K562 (cell line): ENCODE measurements around the gene TBC1D20. TPM values are rescaled to one million over a fixed set of nuclear protein-coding genes. Genes with fewer than 3 reads are reported as not detected.
A peak's percentile ranks its signal among the peaks of the same experiment; 100 is the strongest.

Source experiments
- BCL6 ChIP-seq: fragments of 250-450 bp; sonication (Bioruptor Pico); IDR thresholded peaks from 2 replicates; pipeline ENCODE4 v1.4.0; 2020
- CREB3L1 ChIP-seq: fragments of 450-650 bp; IDR thresholded peaks from 2 replicates; pipeline ENCODE4 v1.6.1; 2014; ENCODE audit warnings: low read depth, mild to moderate bottlenecking, moderate library complexity, borderline replicate concordance
- MCM5 ChIP-seq: fragments of 450-650 bp; IDR thresholded peaks from 2 replicates; pipeline ENCODE4 v1.6.1; 2016; ENCODE audit warnings: low read depth
- MLLT1 ChIP-seq, 2 experiments: fragments of 450-650 bp; IDR thresholded peaks; 2 replicates each; pipeline ENCODE4 v1.6.1; 2016
- NFIC ChIP-seq: fragments of 450-650 bp; IDR thresholded peaks from 2 replicates; pipeline ENCODE4 v1.6.1; 2017; ENCODE audit warnings: mild to moderate bottlenecking, inconsistent platforms
- NRF1 ChIP-seq, 2 experiments: fragments of 450-650 bp; IDR thresholded peaks in 1 of 2; conservative IDR thresholded peaks in 1 of 2; 2 replicates each; pipeline ENCODE4 v1.6.1; 2014; ENCODE audit warnings: mild to moderate bottlenecking in 2 of 2
- PHB ChIP-seq: fragments of 250-450 bp; sonication (Bioruptor Pico); IDR thresholded peaks from 2 replicates; pipeline ENCODE4 v1.5.0; 2021
- POLR2G ChIP-seq: fragments of 200-400 bp; formaldehyde crosslinking; IDR thresholded peaks from 2 replicates; pipeline ENCODE4 v1.6.1; 2017; ENCODE audit warnings: low read depth, mild to moderate bottlenecking, antibody characterized with exemption, low read length, moderate library complexity
- PTRF ChIP-seq: fragments of 450-650 bp; IDR thresholded peaks from 2 replicates; pipeline ENCODE4 v1.6.1; 2016; ENCODE audit warnings: mild to moderate bottlenecking, missing genetic modification characterization, missing compliant biosample characterization
- SRSF3 ChIP-seq: fragments of 200-400 bp; formaldehyde crosslinking; IDR thresholded peaks from 2 replicates; pipeline ENCODE4 v1.6.1; 2016; ENCODE audit warnings: mild to moderate bottlenecking, low read length, moderate library complexity; ENCODE audit not compliant: insufficient read depth
- polyA plus RNA-seq, 8 experiments: library from polyadenylated mRNA; depleted of rRNA in 4 of 8; stranded (reverse) in 5 of 8; unstranded in 3 of 8; fragments of >200 nt; fragmentation: Nextera tagmentation in 2 of 8; fragmentation: Illumina TruSeq in 1 of 8; extraction: Ambion mirVana in 2 of 8; extraction: Trizol in 1 of 8; gene quantifications; 2 replicates each; pipeline versions ENCODE4 v1.2.1 to v1.2.3, GENCODE V29; 2011 to 2014; ENCODE audit warnings: inconsistent platforms in 1 of 8, missing spikeins in 1 of 8
- total RNA-seq, 7 experiments: library from RNA; depleted of rRNA in 6 of 7; stranded (reverse); fragments of >200 nt in 6 of 7; fragmentation: Illumina TruSeq in 2 of 7; extraction: Trizol in 2 of 7; gene quantifications; 2 replicates each; pipeline versions ENCODE4 v1.2.1 to v1.2.3, GENCODE V29; 2011 to 2021; ENCODE audit warnings: low replicate concordance in 1 of 7

The TBC1D20 gene
- total and polyA plus RNA-seq, 9 of the 15 experiments (the other 6 are each of a cell fraction or from before 2014, with no cell fraction given): 7.0 to 25.3 (median 15.1) TPM

GRCh38 chr20:388034-388994 lies 74.0 kb downstream of the TBC1D20 start (continued):
- TF ChIP-seq CREB3L1 (no peak), PHB (CRISPR knock-in tag) (no peak), MCM5 (no peak), PTRF (tag) (no peak), NFIC (no peak), BCL6 (CRISPR knock-in tag) (no peak), SRSF3 (no peak), POLR2G (peak; percentile 86), NRF1 (conservative IDR thresholded peaks at IDR 0.05 in 1 of 2, IDR thresholded peaks at IDR 0.05 in 1 of 2) (no peak), MLLT1 (IDR thresholded peaks at IDR 0.05) (no peak)
